Measurements from ENCODE around the gene ATG4B.
"Not testable (repeated sequence)": the region's sequence is repeated elsewhere in the genome, so short reads cannot be mapped to it uniquely, and the experiment has no call there.

Gene ATG4B

GRCh38 chr2:241640165-241640795, 2.8 kb downstream of the ATG4B start:
- DNase-seq (ENCODE audit: low read depth), result no peak

- DNase-seq (ENCODE audit: low read depth), result no peak
Measured at GRCh38 chr2:241641631-241642030, 4.1 kb downstream of the ATG4B start.

DNA sequence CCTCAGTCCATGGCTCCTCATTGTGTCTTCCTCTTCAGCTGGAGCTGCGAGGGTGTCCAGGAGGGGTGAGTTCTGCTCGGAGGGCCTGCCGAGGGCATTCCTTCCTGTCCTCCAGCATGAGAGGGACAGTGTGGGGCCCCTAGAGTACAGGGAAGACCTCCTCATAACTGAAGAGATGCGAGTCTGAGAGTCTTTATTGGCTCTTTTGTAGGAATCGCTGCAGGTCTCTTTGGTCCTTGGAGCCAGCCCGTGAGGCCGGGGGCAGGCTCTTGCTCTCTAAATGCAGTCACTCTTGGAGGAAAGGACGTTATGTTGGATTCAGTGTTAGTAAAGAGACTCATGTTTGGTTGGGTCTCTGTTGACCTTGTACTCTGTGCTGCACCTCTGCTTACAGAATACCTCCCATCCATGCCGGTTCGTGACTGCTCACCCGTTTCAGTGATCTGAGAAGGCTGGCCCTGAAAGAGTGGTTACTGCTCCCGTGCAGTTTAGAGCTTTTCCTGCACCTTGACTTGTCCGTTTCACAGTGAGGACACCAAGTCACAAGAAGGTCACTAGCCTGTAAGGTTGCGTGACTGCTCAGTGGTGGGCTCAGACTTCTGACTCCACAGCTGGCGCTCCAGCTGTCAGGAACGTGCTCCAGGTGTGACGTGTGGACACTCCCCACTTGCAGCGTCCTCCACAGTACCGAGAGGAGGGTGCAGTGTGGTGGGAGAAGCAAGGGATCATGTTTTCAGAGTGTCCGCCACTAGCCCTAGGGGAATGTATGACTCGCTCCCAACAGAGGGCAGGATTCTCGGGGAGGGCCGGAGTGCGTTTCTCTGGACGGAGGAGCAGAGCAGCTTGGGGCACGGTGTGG, 7.8 kb downstream of the ATG4B start:
- DNase-seq (ENCODE audit: low read depth), result no peak

DNA sequence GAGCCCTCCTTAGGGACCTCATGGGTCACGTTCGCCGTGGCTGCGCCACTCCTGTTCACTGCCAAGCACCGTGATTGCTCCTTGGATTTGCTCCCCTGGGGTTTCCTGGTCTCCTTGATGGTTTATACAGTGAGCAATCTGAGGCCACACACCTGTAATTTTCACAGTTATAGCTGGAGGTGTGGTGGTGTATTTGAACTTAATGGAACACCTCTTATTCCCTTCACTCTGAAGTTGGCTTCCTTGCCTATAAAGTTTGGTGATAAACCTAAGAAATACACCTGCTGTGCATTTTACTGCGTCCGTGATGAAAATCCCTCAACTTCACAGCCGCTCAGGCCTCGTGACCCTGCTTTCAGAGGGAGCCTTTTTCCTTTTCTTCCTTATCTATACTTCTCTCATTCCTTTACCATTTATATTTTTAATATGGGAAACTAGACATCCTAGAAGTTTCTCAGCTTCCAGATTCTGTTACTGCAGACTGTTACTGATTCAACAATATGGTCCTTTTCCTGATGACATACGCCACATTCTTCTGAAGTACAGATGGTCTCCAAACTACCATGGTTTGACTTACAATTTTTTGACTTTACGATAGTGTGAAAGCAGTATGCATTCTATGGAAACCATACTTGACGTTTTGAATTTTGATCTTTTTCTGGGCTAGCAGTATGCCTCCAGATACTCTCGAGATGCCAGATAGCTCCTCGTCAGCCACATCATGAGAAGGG, 8.6 kb downstream of the ATG4B start:
- no peak for DNase-seq (ENCODE audit: low read depth)

DNA sequence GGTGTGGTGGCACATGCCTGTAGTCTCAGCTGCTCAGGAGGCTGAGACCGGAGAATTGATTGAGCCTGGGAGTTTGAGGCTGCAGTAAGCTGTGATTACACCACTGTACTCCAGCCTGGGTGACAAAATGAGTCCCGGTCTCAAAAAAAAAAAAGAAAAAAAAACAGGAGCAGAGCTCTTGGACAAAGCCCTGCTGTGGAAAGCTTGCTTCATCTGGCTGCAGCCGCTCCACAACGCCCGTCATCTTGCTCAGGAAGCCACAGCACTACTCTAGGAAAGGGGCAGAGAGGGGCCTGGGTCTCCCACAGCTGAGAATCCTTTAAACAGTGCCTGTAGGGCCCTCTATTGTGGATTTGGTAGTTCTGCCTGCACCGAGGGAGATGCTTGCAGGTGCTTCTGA, 11.0 kb downstream of the ATG4B start:
- DNase-seq (ENCODE audit: low read depth), result no peak

- no peak for DNase-seq (ENCODE audit: low read depth)
Measured at GRCh38 chr2:241649404-241649803, 11.9 kb downstream of the ATG4B start.

DNA sequence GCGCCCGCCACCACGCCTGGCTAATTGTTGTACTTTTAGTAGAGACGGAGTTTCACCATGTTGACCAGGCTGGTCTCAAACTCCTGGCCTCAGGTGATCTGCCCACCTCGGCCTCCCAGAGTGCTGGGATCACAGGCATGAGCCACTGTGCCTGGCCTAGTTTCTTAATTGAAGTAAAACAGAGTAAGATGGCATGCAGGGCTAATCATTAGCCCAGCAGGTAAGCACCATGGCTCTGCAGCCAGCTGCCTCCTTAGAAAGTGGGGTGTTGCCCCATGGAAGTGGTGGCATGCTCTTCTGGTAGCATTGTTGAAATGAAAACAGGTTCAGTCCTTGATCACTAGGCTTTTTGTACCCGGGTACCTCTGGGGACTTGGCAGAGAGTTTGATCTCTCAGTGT, 12.4 kb downstream of the ATG4B start:
- no peak for DNase-seq (ENCODE audit: low read depth)

DNA sequence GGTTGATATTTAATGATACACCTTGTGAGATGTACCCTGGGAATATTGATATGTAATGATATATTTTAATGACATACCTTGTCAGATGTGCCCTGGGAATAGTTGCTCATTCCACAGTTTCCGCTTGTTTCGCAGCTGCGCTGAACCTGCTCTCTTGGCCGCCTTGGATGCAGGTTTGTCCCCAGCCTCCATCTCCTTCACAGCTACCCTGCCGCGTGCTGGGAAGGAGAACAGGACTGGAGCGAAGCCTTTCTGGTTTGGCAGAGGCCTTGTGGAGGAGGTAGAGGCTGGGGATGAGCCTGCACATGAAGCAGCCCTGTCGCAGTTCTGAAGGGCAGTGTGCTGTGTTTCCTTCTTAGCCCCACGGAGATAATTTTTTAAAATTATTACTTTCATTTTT, 14.6 kb downstream of the ATG4B start:
- DNase-seq (ENCODE audit: low read depth), result no peak

DNA sequence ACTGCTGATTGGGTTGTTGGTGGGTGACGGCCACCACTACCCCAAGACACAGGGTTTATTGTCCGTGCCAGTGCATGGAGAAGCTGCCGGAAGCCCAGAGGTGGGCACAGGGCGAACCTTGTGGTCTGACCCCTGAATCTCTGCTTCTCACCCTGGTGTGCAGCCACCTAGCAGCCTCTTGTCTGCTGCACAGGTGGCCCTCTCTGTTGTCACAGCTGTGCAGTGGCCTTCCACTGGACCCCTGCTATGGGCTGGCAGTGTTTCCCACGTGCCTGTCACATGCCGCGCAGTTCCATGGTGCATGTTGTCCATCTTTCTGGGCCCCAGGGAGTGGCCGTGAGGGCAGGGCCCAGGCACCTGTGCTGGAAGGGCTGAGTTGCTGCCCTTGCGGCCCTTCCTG, 15.2 kb downstream of the ATG4B start:
- no peak for DNase-seq (ENCODE audit: low read depth)

GRCh38 chr2:241653210-241653750, 15.8 kb downstream of the ATG4B start:
- DNase-seq (ENCODE audit: low read depth), result no peak

- no peak for DNase-seq (ENCODE audit: low read depth)
Measured at GRCh38 chr2:241654551-241654950, 17.1 kb downstream of the ATG4B start.

GRCh38 chr2:241655516-241656189, 18.2 kb downstream of the ATG4B start:
- DNase-seq (ENCODE audit: low read depth), result no peak

DNA sequence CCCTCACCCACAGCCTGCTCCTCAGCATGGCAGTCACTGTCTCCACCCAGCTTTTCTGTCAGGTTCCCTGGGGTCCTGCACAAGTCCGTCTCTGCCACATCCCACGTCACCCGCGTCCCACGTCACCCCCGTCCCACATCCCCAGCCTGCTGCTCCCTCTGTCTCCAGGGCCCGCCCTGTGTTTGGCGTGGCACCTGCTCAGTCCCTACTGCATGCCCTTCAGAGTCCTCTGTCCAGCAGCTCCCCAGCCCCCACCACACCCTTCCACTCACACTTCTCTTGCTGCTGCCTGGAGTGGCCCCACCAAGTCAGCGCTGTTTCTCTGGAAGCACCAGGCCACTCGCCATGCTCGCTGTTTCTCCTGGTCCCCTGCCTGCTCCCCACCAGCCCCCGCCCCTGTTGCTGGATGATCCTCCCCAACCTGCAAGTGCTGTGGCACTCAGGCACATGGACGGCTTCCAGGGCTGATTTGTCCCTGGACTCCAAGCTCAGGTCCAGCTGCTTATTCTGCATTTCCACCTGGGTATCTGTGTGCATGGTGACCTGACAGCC, 18.8 kb downstream of the ATG4B start:
- no peak for DNase-seq (ENCODE audit: low read depth)

- DNase-seq (ENCODE audit: low read depth), result no peak
Measured at GRCh38 chr2:241657786-241658254, 20.3 kb downstream of the ATG4B start.

DNA sequence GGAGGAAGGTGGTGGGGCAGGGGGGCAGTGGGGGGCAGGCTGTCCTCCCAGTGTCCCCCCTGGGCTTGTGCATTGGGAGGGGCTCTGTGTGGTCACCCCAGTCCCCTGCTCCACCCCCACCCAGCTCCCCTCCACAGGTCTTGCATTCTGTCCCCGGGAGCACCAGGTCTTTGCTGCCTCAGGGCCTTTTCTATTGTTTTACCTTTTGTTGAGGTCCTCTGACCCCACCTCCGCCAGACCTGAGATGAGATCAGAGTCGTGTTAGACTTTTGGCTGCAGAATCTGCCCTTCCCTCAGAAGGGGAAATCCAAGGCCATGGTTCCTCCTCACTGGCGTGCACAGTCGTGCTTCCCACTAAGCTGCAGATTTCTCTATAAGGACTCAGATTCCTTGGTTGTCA, 20.8 kb downstream of the ATG4B start:
- no peak for DNase-seq (ENCODE audit: low read depth)

DNA sequence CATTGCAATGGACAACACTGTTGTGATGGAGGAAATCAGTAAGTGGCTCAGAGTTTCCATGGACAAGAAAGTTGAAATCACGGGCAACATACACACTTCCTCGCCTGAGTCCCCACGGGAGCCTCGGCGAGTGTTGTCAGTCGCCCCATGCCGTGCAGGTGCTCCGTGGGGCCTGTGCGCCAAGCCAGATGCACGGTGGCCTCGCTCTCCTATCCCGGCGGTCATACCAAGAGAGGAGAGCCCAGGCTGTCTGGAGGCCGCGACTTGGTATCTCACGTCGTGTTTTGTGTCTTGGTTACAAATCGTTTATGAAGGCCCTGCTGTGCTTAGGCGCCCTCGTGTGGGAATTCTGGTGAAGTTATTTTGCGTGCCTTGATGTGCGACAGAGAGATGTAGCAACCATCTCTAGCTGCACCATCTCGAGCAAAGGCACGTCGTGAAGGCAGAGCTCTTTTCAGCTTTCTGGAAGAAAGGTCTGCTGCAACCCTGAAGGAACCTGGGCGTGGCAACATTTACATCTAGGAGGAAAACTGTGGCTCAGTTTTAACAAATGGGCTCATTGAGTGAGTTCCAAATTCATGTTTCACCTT, 21.8 kb downstream of the ATG4B start:
- no peak for DNase-seq (ENCODE audit: low read depth)

DNA sequence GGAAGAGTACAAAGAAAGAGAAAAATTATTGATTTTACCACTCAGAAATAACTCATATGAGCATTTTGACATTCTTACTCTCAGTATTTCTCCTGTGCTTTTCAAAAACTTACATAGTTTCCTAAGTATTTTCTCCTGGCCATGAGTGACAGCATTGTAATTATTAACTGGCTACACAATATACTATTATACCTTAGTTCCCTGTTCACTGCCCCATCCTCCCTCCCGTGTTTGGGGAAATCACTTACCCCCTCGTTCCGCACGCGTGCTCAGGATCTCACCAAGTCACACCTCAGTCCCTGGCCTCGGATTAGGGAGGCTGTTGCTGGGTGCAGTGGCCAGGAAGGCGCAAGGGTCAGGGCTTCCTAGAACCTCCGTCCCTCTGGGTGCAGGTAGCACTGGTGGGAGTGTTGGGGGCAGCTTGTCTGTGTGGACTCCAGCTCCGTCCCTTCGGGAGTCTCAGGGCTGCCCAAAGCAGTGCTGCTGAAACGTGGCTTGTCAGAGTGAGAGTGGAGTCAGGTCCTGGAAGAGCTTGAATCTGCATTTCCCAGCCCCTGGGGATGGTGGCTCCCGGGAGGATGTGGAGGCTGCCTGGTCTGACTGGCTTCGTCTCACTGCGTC, 23.2 kb downstream of the ATG4B start:
- DNase-seq (ENCODE audit: low read depth), result no peak

DNA sequence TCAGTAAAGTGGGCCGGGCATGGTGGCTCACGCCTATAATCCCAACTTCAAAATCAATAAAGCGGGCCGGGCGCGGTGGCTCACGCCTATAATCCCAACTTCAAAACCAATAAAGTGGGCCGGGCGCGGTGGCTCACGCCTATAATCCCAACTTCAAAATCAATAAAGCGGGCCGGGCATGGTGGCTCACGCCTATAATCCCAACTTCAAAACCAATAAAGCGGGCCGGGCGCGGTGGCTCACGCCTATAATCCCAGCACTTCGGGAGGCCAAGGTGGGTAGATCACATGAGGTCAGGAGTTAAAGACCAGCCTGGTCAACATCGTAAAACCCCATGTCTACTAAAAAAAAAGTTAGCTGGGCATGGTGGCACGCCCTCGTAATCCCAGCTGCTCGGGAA, 25.2 kb downstream of the ATG4B start:
- DNase-seq (ENCODE audit: low read depth), result not testable (repeated sequence)

DNA sequence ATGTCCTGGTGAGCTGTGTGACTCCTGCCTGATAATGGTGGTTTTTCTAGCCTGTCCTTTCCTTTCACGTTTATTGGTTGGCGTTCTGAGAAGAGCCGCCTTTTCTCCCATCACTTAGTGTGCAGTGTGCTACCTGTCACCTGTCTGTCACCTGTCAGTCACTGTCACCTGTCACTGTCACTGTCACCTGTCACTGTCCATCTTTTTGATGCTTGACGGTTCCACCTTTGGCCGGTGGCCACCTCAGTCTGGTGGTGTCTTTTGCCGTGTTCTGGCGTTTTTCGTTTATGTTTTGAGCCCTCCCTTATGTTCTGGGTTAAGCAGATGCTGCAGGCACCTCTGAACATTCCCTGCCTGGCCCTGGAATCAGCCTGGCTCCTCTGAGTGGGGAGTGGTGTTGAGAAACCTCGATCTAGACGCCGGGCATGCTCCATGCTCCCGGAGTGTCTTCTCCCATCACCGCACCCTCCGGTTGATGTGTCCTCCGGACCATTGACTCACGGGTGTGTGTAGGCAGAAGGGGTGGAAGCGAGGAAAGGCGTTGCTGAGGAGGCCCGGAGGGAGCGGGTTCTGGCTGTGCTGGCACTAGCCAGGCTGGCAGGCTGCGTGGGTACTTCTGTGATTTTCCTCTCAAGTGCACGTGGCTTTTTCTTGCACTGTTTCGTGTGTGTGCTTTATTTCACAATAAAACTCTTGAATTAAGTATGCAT, 28.4 kb downstream of the ATG4B start:
- DNase-seq (ENCODE audit: low read depth), result no peak

Data from activated T-helper 1 cell treated with Interleukin-2 at 50 U/mL for 16 hours (primary cell).